HG02884 (cell line): ENCODE measurements around the gene HFM1.
"Not testable (repeated sequence)": the region's sequence is repeated elsewhere in the genome, so short reads cannot be mapped to it uniquely, and the experiment has no call there.

Source experiments
- ATAC-seq: cut with Tn5 transposase; IDR thresholded peaks from one replicate; pipeline ENCODE4 v1.9.1; 2021; ENCODE audit warnings: mild to moderate bottlenecking, moderate library complexity; ENCODE audit not compliant: unreplicated experiment

Gene HFM1

GRCh38 chr1:91381844-91382243 lies 22.8 kb downstream of the HFM1 start:
- ATAC-seq = no peak

- no peak for ATAC-seq
Measured at GRCh38 chr1:91374086-91374485, 30.6 kb downstream of the HFM1 start.

- ATAC-seq = not testable (repeated sequence)
Measured at GRCh38 chr1:91372230-91372629, 32.4 kb downstream of the HFM1 start.

- no peak for ATAC-seq
Measured at GRCh38 chr1:91349524-91349923, 55.1 kb downstream of the HFM1 start.

- no peak for ATAC-seq
Measured at GRCh38 chr1:91346824-91347223, 57.8 kb downstream of the HFM1 start.

GRCh38 chr1:91345395-91346005 lies 59.1 kb downstream of the HFM1 start:
- no peak for ATAC-seq

GRCh38 chr1:91338501-91338900 lies 66.1 kb downstream of the HFM1 start:
- no peak for ATAC-seq

GRCh38 chr1:91335603-91336002 lies 69.0 kb downstream of the HFM1 start:
- ATAC-seq = no peak

GRCh38 chr1:91334856-91335255 lies 69.8 kb downstream of the HFM1 start:
- ATAC-seq = no peak

GRCh38 chr1:91325456-91325855 lies 79.2 kb downstream of the HFM1 start:
- no peak for ATAC-seq

- no peak for ATAC-seq
Measured at GRCh38 chr1:91314643-91315042, 90.0 kb downstream of the HFM1 start.

GRCh38 chr1:91311672-91312071 lies 93.0 kb downstream of the HFM1 start:
- no peak for ATAC-seq

- ATAC-seq = no peak
Measured at GRCh38 chr1:91308544-91308943, 96.1 kb downstream of the HFM1 start.

GRCh38 chr1:91307784-91308409 lies 96.7 kb downstream of the HFM1 start:
- no peak for ATAC-seq

- ATAC-seq = no peak
Measured at GRCh38 chr1:91303165-91303564, 101.5 kb downstream of the HFM1 start.

GRCh38 chr1:91288843-91289553 lies 115.6 kb downstream of the HFM1 start:
- not testable (repeated sequence) for ATAC-seq

GRCh38 chr1:91286962-91287317 lies 117.7 kb downstream of the HFM1 start:
- ATAC-seq = not testable (repeated sequence)

GRCh38 chr1:91286259-91286961 lies 118.2 kb downstream of the HFM1 start:
- not testable (repeated sequence) for ATAC-seq

GRCh38 chr1:91283421-91283726 lies 121.3 kb downstream of the HFM1 start:
- ATAC-seq = no peak

GRCh38 chr1:91282695-91283420 lies 121.8 kb downstream of the HFM1 start:
- ATAC-seq = peak; percentile 66

GRCh38 chr1:91281782-91282181 lies 122.9 kb downstream of the HFM1 start:
- no peak for ATAC-seq
